ENCODE measurements around the gene GPR148. TPM values are rescaled to one million over a fixed set of nuclear protein-coding genes. Genes with fewer than 3 reads are reported as not detected.

GPR148 gene
- total and polyA plus RNA-seq, 2 donors (not counting 1 experiment from before 2014, with no cell fraction given): not detected

- Histone ChIP-seq H3K4me3 (replicated peaks in 1 of 4; ENCODE audit: control extremely low read depth in 1 of 4, insufficient read depth in 1 of 4, low read depth in 3 of 4, low read length in 4 of 4) (no peak overlapping the region), H2AFZ (ENCODE audit: low read length) (no peak overlapping the region), H3K79me2 (ENCODE audit: control insufficient read depth, insufficient read depth, low read length) (no peaks in the 10 kb centered on the region), H4K20me1 (ENCODE audit: control insufficient read depth, extremely low read depth, insufficient read depth, low read length) (no peaks in the 10 kb centered on the region), H3K27me3 (ENCODE audit: control insufficient read depth, insufficient read depth, low read length) (no peaks in the 10 kb centered on the region), H3K36me3 (ENCODE audit: control insufficient read depth, insufficient read depth, low read length) (no peaks in the 10 kb centered on the region), H3K9ac (ENCODE audit: insufficient read depth, low read length) (no peak overlapping the region), H3K4me1 (ENCODE audit: control insufficient read depth, extremely low read depth, insufficient read depth, low read length) (no peaks in the 10 kb centered on the region), H3K4me2 (ENCODE audit: extremely low read depth, insufficient read depth, low read length) (no peak overlapping the region), H3K27ac (ENCODE audit: insufficient read depth, low read length) (no peak overlapping the region), H3K9me3 (ENCODE audit: control insufficient read depth, insufficient read depth, low read depth, low read length) (no peaks in the 10 kb centered on the region)
- TF ChIP-seq EZH2 (IDR thresholded peaks at IDR 0.05; ENCODE audit: low read length, missing control alignments) (no peak), CTCF (conservative IDR thresholded peaks at IDR 0.05 in 1 of 2, IDR thresholded peaks at IDR 0.05 in 1 of 2; ENCODE audit: low read depth in 1 of 2, low read length in 2 of 2) (no peak)
- peak in 1 of 2 donors; percentile 14 for DNase-seq (ENCODE audit: low read depth in 2 of 2)
Measured at GRCh38 chr2:130756053-130756873, 27.4 kb downstream of the GPR148 start.

DNA sequence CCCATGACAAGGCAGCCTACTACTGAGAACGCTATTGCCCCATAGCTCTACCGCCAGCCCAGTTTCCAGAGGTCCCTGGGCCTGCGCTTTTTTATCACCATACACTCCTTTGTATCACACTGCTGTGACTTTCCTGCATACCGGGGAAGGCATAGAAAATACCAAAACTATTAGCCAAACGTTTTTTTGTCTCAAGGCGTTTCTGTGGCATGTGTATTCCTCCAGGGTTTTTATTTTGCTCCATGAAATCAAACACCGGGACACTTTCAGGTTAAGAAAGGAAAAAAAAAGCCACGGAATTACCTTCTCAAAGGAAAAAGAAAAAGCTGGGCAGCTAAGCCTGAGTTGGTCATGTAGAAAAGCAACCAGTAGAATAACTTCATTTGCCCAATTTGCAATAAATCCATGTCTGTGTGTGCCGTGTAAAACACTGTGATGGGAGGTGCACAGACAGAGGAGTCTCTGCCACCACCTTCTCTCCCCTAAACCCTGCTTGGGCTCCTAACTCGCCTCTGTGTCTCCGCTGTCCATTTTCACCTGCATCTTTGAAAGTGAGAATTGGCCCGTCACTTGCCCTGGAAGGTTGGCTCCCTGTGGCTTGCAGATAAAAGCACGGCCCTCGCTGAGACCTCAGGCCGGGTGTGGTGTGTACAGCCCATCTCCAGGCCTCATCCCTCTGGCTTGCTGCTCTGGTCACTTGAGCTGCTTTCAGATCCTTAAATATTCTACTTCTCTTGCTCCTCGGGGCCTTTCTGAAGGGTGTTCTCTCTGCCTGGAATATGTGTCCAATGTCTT lies 28.2 kb downstream of the GPR148 start:
- no peaks in the 10 kb centered on the region for H3K36me3 ChIP-seq (ENCODE audit: control insufficient read depth, insufficient read depth, low read length)
- TF ChIP-seq EZH2 (IDR thresholded peaks at IDR 0.05; ENCODE audit: low read length, missing control alignments): no peak
- TF ChIP-seq CTCF (conservative IDR thresholded peaks at IDR 0.05 in 1 of 2, IDR thresholded peaks at IDR 0.05 in 1 of 2; ENCODE audit: low read depth in 1 of 2, low read length in 2 of 2): no peak
- no peaks in the 10 kb centered on the region for H3K9me3 ChIP-seq (ENCODE audit: control insufficient read depth, insufficient read depth, low read depth, low read length)
- no peak for DNase-seq (ENCODE audit: low read depth in 2 of 2)
- no peak overlapping the region for H3K4me2 ChIP-seq (ENCODE audit: extremely low read depth, insufficient read depth, low read length)
- no peak overlapping the region for H3K4me3 ChIP-seq (replicated peaks in 1 of 4; ENCODE audit: control extremely low read depth in 1 of 4, insufficient read depth in 1 of 4, low read depth in 3 of 4, low read length in 4 of 4)
- no peaks in the 10 kb centered on the region for H4K20me1 ChIP-seq (ENCODE audit: control insufficient read depth, extremely low read depth, insufficient read depth, low read length)
- H3K79me2 ChIP-seq (ENCODE audit: control insufficient read depth, insufficient read depth, low read length): no peaks in the 10 kb centered on the region
- H3K4me1 ChIP-seq (ENCODE audit: control insufficient read depth, extremely low read depth, insufficient read depth, low read length): no peaks in the 10 kb centered on the region
- no peak overlapping the region for H3K9ac ChIP-seq (ENCODE audit: insufficient read depth, low read length)
- no peaks in the 10 kb centered on the region for H3K27me3 ChIP-seq (ENCODE audit: control insufficient read depth, insufficient read depth, low read length)
- H2AFZ ChIP-seq (ENCODE audit: low read length): no peak overlapping the region
- H3K27ac ChIP-seq (ENCODE audit: insufficient read depth, low read length): no peak overlapping the region

All from fibroblast of lung (primary cell).